ENCODE measurements around the gene TPBGL.
"Not testable (repeated sequence)": the region's sequence is repeated elsewhere in the genome, so short reads cannot be mapped to it uniquely, and the experiment has no call there.

The TPBGL gene

GRCh38 chr11:75273411-75274391 is 33.1 kb downstream of the TPBGL start:
- no peak for FAIRE-seq

DNA sequence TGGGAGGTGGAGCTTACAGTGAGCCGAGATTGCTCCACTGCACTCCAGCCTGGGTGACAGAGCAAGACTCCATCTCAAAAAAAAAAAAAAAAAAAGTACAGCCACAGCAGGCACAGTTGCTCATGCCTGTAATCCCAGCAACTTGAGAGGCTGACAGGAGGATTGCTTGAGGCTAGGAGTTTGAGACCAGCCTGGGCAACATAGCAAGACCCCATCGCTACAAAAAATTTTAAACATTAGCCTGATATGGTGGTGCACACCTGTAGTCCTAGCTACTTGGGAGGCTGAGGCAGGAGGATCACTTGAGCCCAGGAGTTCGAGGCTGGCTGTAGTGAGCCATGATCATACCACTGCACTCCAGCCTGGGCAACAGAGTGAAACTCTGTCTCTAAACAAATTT is 34.1 kb downstream of the TPBGL start:
- FAIRE-seq, result not testable (repeated sequence)

DNA sequence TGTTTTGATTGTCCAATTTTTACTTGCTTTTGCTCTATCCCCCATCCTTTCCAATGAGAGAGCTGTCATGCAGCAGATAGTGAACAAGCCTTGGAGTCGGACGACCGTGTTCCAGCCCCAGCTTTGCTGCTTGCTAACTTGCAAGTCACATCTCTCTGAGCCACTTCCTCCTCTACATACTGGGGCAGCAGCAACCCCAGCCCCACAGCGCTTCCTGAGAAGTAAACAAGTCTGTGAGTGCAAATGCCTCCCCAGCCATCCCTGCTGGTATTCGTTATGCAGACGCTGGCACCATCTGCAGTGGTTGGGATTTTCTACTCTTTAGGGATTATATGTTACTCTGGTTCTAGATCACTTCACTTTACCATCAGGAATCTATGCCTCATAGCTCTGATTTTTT is 35.0 kb downstream of the TPBGL start:
- FAIRE-seq, result no peak

DNA sequence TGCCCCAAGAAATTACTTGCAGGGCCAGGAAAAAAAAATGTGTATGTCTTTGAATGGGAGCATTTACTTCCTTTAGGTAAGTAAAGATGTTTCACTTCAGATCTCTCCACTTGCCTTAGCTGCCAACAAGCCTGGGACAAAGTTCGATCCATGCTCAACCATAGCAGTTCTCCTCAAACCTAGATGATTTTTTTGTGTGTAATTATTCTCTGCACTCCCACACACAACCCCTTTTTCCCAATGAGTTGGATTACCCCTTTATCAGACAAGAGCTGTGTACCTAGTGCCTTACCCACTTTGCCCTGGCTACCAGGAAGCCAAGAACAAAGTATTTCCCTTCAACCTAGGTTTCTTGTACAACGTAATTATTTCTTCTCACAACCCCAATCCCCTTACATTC is 35.6 kb downstream of the TPBGL start:
- FAIRE-seq, result no peak

- FAIRE-seq, result no peak
Measured at GRCh38 chr11:75276686-75277085, 36.1 kb downstream of the TPBGL start.

DNA sequence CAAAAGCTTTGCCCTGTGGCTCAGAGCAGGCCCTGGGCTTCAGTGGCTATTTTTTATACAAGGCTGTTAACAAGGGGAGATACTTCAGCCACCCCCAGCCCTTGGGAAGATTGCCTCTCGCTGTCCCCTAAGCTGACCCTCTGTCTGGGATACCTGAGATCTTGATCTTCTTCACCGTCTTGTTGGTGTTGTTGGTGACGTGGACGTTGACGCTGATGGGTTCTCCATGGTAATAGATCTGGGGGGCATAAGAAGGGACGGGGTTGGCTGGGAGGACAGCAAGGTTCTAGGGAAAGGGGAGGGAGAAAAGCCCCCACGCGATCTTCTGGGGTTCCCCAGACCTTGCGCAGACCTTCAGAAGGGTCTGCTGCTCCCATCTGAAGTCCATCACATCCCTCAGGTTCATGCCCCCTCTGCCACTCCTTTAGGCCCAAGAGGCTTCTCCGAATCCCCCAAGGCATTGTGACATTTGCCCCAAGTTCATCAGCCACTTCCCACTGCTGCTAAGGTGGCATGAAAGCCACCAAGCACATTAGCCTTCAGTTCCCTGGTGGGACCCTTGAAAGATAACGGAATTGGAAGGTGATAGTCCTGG is 36.7 kb downstream of the TPBGL start:
- FAIRE-seq, result no peak

DNA sequence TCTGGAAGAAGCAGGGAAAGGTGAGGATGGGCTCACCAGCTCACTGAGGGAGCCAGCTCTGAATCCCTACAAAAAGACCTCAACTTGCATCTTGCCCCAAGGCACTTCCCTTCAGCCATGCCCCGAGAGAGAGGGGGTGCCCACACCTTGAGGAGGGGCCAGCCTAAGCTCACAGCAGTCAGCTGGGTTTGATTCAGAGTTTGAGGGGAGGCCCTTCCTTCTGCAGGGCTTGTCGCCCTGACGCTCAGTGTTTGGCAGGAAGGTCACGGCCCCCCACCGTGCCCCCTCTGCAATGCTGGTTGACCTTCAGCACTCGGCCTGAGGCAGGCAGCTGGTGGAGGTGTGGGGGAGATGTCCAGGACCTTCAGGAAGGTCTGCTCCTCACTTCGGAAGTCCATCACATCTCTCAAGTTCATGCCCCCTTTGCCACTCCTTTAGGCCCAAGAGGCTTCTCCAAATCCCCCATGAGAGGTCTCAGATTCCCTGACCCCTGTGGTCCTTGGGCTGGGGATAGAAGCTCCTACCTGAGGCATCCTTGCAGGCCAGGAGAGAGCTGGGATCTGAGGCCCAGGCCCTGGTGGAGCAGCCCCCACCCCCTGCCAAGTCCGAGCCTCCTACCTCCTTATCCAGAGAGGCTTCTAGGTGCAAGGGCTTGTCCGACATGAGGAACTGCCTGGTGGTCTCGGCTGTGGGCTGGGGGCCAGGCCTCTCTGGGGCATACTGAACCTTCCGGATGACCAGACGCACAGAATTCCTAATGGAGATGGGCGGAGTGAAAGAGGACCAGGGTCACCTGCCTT is 37.6 kb downstream of the TPBGL start:
- no peak for FAIRE-seq

GRCh38 chr11:75279273-75279672 is 38.7 kb downstream of the TPBGL start:
- no peak for FAIRE-seq

DNA sequence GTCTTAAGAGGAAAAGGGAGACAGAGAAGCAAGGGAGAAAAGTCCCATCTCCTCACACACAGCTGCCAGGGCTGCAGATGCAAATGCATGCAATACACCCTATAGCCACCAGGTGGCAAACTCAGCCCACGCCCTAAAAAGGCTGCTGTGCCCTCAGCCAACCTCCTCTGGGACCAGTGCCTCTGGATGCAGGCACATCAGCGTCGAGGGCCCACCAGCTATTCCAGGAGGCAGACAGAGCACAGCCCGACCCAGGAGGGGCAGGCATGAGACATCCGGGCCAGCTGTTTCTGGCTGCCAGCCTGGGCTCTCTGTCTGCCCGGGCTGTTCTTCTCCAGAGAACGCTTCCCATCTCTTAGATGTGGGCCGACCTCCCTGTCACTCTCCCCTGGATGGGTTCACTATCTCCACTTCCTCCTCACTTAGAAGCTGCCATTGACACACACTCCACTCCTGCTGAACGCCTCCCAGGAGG is 39.7 kb downstream of the TPBGL start:
- FAIRE-seq, result no peak

DNA sequence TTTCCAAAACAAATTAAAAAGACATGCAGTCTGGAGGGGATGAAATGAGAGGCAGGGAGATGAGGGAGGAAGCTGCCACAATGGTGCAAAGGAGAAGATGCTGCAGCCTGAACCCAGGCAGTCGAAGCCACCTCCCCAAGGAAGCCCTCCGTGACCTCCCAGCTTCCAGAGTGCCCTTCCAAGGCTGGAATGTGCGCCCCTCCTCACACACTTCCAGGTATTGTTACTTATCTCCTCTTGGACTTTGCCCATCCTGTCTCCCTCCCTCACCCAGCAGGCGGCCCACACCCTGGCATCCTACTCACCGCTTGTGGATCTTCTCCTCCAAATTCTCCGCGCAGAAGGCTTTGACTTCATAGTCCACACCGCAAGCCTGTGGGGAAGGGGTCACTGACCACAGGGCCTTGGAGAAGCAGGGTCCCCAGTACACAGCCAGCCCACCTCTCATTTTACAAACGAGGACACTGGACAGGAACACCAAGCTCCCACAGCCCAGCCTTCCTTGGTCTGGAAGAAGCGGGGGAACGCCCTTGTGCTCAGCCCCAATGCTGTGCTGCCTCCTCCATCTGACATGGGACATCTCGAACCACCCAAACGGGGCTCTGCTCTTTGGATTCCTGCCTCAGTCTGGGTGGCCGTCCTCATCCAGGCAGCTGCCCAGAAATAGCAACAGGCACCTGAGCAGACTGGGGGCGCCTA is 40.3 kb downstream of the TPBGL start:
- FAIRE-seq, result no peak

DNA sequence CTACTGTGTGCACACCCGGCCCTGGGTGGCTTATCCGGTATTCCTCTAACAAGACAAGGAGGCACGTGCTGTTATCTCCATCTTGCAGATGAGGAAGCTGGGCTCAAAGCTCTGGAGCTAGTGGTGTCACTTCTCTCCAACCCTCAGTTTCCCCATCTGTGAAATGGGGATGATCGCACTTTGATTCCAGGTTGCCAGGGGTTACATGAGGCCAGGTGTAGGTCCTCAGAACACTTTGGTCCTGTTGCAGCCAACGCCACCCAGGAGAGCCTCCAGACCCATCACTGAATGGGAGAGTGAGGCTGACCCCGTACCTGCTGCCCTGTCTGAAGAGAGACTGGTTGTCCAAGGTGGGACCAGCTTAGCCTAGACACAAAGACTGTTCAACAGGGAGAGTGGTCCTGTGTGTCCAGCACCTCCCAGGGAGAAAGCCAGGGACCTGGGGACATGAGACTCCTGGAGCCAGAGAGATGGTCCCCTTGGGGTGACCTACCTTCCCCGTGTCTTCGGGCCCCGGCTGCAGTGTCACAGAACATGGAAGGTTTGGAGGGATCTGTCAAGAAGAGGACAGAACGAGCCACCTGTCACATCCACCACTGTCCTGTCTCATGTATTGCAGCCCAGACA is 41.0 kb downstream of the TPBGL start:
- no peak for FAIRE-seq

DNA sequence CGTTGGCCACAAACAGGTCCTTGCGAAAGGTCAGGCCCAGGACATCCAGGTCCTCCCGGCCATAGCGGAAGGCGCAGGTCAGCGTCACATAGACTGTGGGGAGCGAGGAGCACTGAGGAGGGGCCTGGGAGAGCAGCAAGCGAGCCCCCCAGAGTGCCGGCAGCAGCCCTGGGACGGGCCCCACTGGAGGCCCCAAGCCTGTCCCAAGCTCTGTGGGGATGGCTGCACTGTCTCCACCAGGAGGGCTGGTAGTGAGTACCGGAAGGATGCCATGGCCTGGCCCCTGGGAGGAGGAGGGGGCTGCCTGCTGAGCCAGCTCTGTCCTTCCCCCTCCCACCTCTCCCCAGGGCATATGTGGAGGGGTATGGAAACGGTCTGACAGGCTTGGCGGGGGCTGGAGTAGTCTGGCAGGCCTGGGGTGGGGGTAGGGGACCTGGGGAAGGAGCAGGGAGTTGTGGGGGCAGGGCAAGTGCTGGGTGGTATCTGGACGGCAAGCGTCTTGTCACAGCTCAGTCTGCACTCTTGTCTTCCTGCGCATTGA is 42.9 kb downstream of the TPBGL start:
- no peak for FAIRE-seq

- FAIRE-seq, result no peak
Measured at GRCh38 chr11:75285776-75286360, 45.3 kb downstream of the TPBGL start.

DNA sequence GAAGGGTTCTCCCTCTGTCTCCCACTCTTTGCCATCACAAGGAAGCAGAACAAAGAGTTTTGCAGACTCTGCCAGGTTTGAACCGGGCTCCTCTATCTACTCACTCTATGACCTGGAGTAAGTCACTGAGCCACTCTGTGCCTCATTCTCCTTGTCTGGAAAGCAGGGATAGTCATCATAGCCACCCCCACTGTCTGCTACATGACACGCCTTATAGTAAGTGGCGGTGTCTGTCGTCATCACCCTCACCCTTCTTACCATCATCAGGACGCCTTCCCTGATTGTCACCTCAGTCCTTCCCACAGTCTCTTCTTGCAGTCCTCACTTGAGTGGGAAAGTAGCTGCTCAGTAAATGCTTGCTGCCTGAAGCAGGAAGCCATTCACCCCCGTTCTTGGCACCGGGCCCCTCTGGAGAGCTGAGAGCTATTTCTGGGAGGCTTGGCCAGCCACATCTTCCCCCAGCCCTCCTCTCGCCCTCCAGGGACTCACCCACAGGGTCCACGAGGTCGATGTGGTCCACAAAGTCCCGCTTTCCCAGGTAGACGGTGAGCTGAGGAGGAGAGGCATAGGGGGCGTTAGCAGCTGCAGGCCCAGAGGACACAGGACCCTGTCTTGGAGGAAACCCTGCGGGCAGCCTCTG is 46.4 kb downstream of the TPBGL start:
- no peak for FAIRE-seq

DNA sequence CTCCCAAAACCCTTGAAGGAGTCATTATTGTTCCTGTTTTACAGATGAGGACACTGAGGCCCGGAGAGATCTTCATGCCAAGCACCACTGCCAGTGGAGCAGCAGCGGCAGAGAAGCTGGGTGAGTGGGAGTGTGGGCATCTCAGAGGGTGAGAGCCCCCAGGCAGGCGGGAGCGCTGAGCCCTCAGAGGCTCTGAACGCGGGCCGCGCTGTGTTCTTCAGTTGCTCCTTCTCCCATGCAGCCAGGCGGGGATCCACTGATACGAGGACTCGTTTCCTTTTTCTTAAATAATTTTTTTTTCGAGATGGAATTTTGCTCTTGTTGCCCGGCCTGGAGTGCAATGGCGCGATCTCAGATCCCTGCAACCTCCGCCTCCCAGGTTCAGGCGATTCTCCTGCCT is 47.0 kb downstream of the TPBGL start:
- no peak for FAIRE-seq

- FAIRE-seq, result no peak
Measured at GRCh38 chr11:75289511-75289760, 48.9 kb downstream of the TPBGL start.

DNA sequence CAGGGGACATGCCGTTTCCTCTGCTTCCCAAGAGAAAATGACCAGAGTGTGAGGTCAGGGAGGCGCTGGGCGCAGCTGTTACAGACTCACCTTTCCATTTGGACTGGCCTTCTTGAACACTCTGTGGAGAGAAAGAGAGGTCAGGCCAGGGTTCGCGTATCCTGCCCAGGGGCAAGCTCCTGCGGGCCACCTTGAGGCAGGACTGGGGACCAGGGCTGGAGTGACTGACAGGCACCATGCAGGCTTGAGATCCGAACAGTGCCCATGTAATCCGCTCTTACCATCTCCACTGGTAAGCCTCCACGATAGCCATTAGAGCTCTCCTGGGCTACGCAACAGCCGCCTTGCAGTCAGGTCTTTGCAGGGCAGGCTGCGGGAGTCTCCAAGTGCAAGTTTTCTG is 49.3 kb downstream of the TPBGL start:
- no peak for FAIRE-seq

GRCh38 chr11:75291741-75292140 is 51.2 kb downstream of the TPBGL start:
- FAIRE-seq, result no peak

GRCh38 chr11:75292943-75293342 is 52.4 kb downstream of the TPBGL start:
- FAIRE-seq, result no peak

All from colon (tissue), 2 donors.